Measurements from ENCODE around the gene NXPH3. TPM values are rescaled to one million over a fixed set of nuclear protein-coding genes. Genes with fewer than 3 reads are reported as not detected.
A peak's percentile ranks its signal among the peaks of the same experiment; 100 is the strongest.

The NXPH3 gene
- total RNA-seq, 1 experiment from 2014 or later = 0.26 TPM

GRCh38 chr17:49554694-49555494, 20.8 kb upstream of the NXPH3 start:
- Histone ChIP-seq H3K4me2 (ENCODE audit: low read length) (no peak overlapping the region), H3K4me3 (ENCODE audit: low read length) (no peak overlapping the region), H3K9ac (ENCODE audit: low read length) (no peak overlapping the region), H3F3A (ENCODE audit: low read length, unreplicated experiment) (no peaks in the 10 kb centered on the region), H3K36me3 (ENCODE audit: low read depth, low read length) (no peaks in the 10 kb centered on the region), H3K27me3 (ENCODE audit: low read length) (no peaks in the 10 kb centered on the region), H3K27ac (ENCODE audit: low read length) (no peak overlapping the region), H3K9me3 (ENCODE audit: low read length) (no peaks in the 10 kb centered on the region), H3K4me1 (ENCODE audit: insufficient read depth, low read length) (peaks cover 4% of the 10 kb centered on the region; the same call in 1 of the 2 replicates), H3K79me2 (ENCODE audit: low read length) (no peaks in the 10 kb centered on the region), H3K9me2 (replicated peaks; ENCODE audit: low read length) (no peaks in the 10 kb centered on the region), H4K20me1 (ENCODE audit: low read length) (no peaks in the 10 kb centered on the region), H2AFZ (ENCODE audit: low read length) (no peak overlapping the region)
- ChIA-PET CTCF (interaction anchor here (0.7 to 1.3 kb wide), 4 partner anchors 58 to 147 kb away, joined by 3 to 5 read pairs (median 3); no protein-coding TSS in a partner anchor), POLR2A (ENCODE audit: unreplicated experiment) (no interaction called here)
- intact Hi-C loops (cut with micrococcal nuclease) = no loop called here
- TF ChIP-seq EZH2 (IDR thresholded peaks at IDR 0.05; ENCODE audit: low read length, unreplicated experiment) (no peak), CTCF (conservative IDR thresholded peaks at IDR 0.05; ENCODE audit: low read depth, low read length) (no peak), EZH2phosphoT487 (IDR thresholded peaks at IDR 0.05; ENCODE audit: borderline replicate concordance, low read length) (no peak)
- DNase-seq = no peak
- no peak for ATAC-seq
- no TSS peak for BruUV-seq (replicated peaks)

GRCh38 chr17:49555495-49556222, 20.0 kb upstream of the NXPH3 start:
- intact Hi-C loops (cut with micrococcal nuclease) = loop anchor here (1.0 kb wide), 3 partner anchors 59 to 240 kb away; no protein-coding TSS in a partner anchor
- Histone ChIP-seq H3K4me2 (ENCODE audit: low read length) (peak overlapping the region; percentile 76), H3K4me3 (ENCODE audit: low read length) (peak overlapping the region; percentile 27; the same call in 1 of the 2 replicates), H3K36me3 (ENCODE audit: low read depth, low read length) (no peaks in the 10 kb centered on the region), H3K9me2 (replicated peaks; ENCODE audit: low read length) (no peaks in the 10 kb centered on the region), H3K9me3 (ENCODE audit: low read length) (no peaks in the 10 kb centered on the region), H4K20me1 (ENCODE audit: low read length) (no peaks in the 10 kb centered on the region), H3K79me2 (ENCODE audit: low read length) (no peaks in the 10 kb centered on the region), H3K4me1 (ENCODE audit: insufficient read depth, low read length) (peaks cover 4% of the 10 kb centered on the region; the same call in 1 of the 2 replicates), H3K27me3 (ENCODE audit: low read length) (no peaks in the 10 kb centered on the region), H2AFZ (ENCODE audit: low read length) (peak overlapping the region; percentile 84), H3F3A (ENCODE audit: low read length, unreplicated experiment) (no peaks in the 10 kb centered on the region), H3K27ac (ENCODE audit: low read length) (no peak overlapping the region), H3K9ac (ENCODE audit: low read length) (peak overlapping the region; percentile 20; the same call in 1 of the 2 replicates)
- no TSS peak for BruUV-seq (replicated peaks)
- DNase-seq (no peak), ATAC-seq (no peak)
- CTCF ChIA-PET = interaction anchor here (0.6 to 1.3 kb wide), 11 partner anchors 26 to 148 kb away, joined by 3 to 9 read pairs (median 3); partner anchors contain the start of gene PHB1
- TF ChIP-seq EZH2phosphoT487 (IDR thresholded peaks at IDR 0.05; ENCODE audit: borderline replicate concordance, low read length) (no peak), EZH2 (IDR thresholded peaks at IDR 0.05; ENCODE audit: low read length, unreplicated experiment) (no peak), CTCF (conservative IDR thresholded peaks at IDR 0.05; ENCODE audit: low read depth, low read length) (no peak)
- POLR2A ChIA-PET (ENCODE audit: unreplicated experiment) = no interaction called here

All from PC-3 (cell line).